Activated T-helper 2 cell treated with anti-CD3 and anti-CD28 coated beads, Interferon-gamma antibody, Interleukin-2, Interleukin-4, amounts not matched to agents 10 μg/mL and 5 μg/mL and 100 μg/mL, durations not matched to agents 14 hours and 24 hours and 36 hours (primary cell): ENCODE data around the gene HLCS. TPM values are rescaled to one million over a fixed set of nuclear protein-coding genes. Genes with fewer than 3 reads are reported as not detected.

Experiments
- DNase-seq: peaks from one replicate; pipeline ENCODE4 v3.0.0; 2021; ENCODE audit warnings: low spot score
- H3K27ac Mint-ChIP-seq: one replicate; pipeline ENCODE4 v1.8.0; 2021; ENCODE audit warnings: mixed read lengths
- H3K27me3 Mint-ChIP-seq: one replicate; pipeline ENCODE4 v1.8.0; 2021; ENCODE audit warnings: low read depth, mixed read lengths
- H3K36me3 Mint-ChIP-seq: one replicate; pipeline ENCODE4 v1.8.0; 2021; ENCODE audit warnings: low read depth, mixed read lengths
- H3K4me1 Mint-ChIP-seq: one replicate; pipeline ENCODE4 v1.8.0; 2021; ENCODE audit warnings: low read depth, mixed read lengths
- H3K4me3 Mint-ChIP-seq: one replicate; pipeline ENCODE4 v1.8.0; 2021; ENCODE audit warnings: low read depth, mild to moderate bottlenecking, moderate library complexity, mixed read lengths
- H3K9me3 Mint-ChIP-seq: one replicate; pipeline ENCODE4 v1.8.0; 2021; ENCODE audit warnings: mixed read lengths
- intact Hi-C: fragments of 100-400 bp; cut with micrococcal nuclease; formaldehyde crosslinking; loops from one replicate; pipeline ENCODE4 v1.15.1; 2023
- total RNA-seq: library from RNA; stranded (reverse); gene quantifications from 2 replicates; pipeline ENCODE4 v1.2.3, GENCODE V29; 2022

HLCS gene
- total RNA-seq, 1 donor from 2014 or later = 17.2 TPM

- DNase-seq = no peak
- H3K27me3 Mint-ChIP-seq = no peaks in the 10 kb centered on the region
- intact Hi-C loops = no loop called here
- no peak overlapping the region for H3K27ac Mint-ChIP-seq
- H3K36me3 Mint-ChIP-seq = no peaks in the 10 kb centered on the region
- no peaks in the 10 kb centered on the region for H3K9me3 Mint-ChIP-seq
- no peaks in the 10 kb centered on the region for H3K4me1 Mint-ChIP-seq
- no peak overlapping the region for H3K4me3 Mint-ChIP-seq
Observed at GRCh38 chr21:36765229-36765628, 201.2 kb downstream of the HLCS start.

- Mint-ChIP-seq H3K36me3 (no peaks in the 10 kb centered on the region), H3K4me1 (no peaks in the 10 kb centered on the region), H3K9me3 (no peaks in the 10 kb centered on the region), H3K27me3 (no peaks in the 10 kb centered on the region), H3K4me3 (no peak overlapping the region), H3K27ac (no peak overlapping the region)
- intact Hi-C loops = no loop called here
- DNase-seq = no peak
Observed at GRCh38 chr21:36763305-36763704, 203.2 kb downstream of the HLCS start.

- Mint-ChIP-seq H3K4me1 (no peaks in the 10 kb centered on the region), H3K27ac (no peak overlapping the region), H3K27me3 (no peaks in the 10 kb centered on the region), H3K4me3 (no peak overlapping the region), H3K36me3 (no peaks in the 10 kb centered on the region), H3K9me3 (no peaks in the 10 kb centered on the region)
- no peak for DNase-seq
- intact Hi-C loops = no loop called here
Observed at GRCh38 chr21:36762642-36763041, 203.8 kb downstream of the HLCS start.

- H3K27me3 Mint-ChIP-seq = no peaks in the 10 kb centered on the region
- H3K27ac Mint-ChIP-seq = no peak overlapping the region
- intact Hi-C loops = no loop called here
- no peaks in the 10 kb centered on the region for H3K36me3 Mint-ChIP-seq
- H3K9me3 Mint-ChIP-seq = no peaks in the 10 kb centered on the region
- no peaks in the 10 kb centered on the region for H3K4me1 Mint-ChIP-seq
- H3K4me3 Mint-ChIP-seq = no peak overlapping the region
- no peak for DNase-seq
Observed at GRCh38 chr21:36761685-36762084, 204.8 kb downstream of the HLCS start.

GRCh38 chr21:36759348-36760083 lies 207.0 kb downstream of the HLCS start:
- H3K27me3 Mint-ChIP-seq = no peaks in the 10 kb centered on the region
- H3K4me3 Mint-ChIP-seq = no peak overlapping the region
- no peaks in the 10 kb centered on the region for H3K4me1 Mint-ChIP-seq
- no peaks in the 10 kb centered on the region for H3K9me3 Mint-ChIP-seq
- H3K27ac Mint-ChIP-seq = no peak overlapping the region
- H3K36me3 Mint-ChIP-seq = no peaks in the 10 kb centered on the region
- no peak for DNase-seq
- intact Hi-C loops = no loop called here

GRCh38 chr21:36757196-36757595 lies 209.3 kb downstream of the HLCS start:
- no peak for DNase-seq
- H3K27me3 Mint-ChIP-seq = no peaks in the 10 kb centered on the region
- H3K27ac Mint-ChIP-seq = no peak overlapping the region
- H3K36me3 Mint-ChIP-seq = no peaks in the 10 kb centered on the region
- H3K9me3 Mint-ChIP-seq = no peaks in the 10 kb centered on the region
- intact Hi-C loops = no loop called here
- H3K4me3 Mint-ChIP-seq = no peak overlapping the region
- no peaks in the 10 kb centered on the region for H3K4me1 Mint-ChIP-seq

GRCh38 chr21:36756527-36756926 lies 209.9 kb downstream of the HLCS start:
- no peak overlapping the region for H3K27ac Mint-ChIP-seq
- intact Hi-C loops = no loop called here
- H3K36me3 Mint-ChIP-seq = no peaks in the 10 kb centered on the region
- no peaks in the 10 kb centered on the region for H3K27me3 Mint-ChIP-seq
- no peaks in the 10 kb centered on the region for H3K4me1 Mint-ChIP-seq
- no peaks in the 10 kb centered on the region for H3K9me3 Mint-ChIP-seq
- no peak for DNase-seq
- H3K4me3 Mint-ChIP-seq = no peak overlapping the region

- no peaks in the 10 kb centered on the region for H3K36me3 Mint-ChIP-seq
- intact Hi-C loops = loop anchor here (5.0 kb wide), 1 partner anchor 173 kb away; no protein-coding TSS in a partner anchor
Observed at GRCh38 chr21:36754241-36754898, 212.1 kb downstream of the HLCS start.

GRCh38 chr21:36753556-36753955 lies 212.9 kb downstream of the HLCS start:
- no peaks in the 10 kb centered on the region for H3K4me1 Mint-ChIP-seq
- intact Hi-C loops = loop anchor here (5.0 kb wide), 1 partner anchor 174 kb away; no protein-coding TSS in a partner anchor
- H3K27me3 Mint-ChIP-seq = peaks cover 21% of the 10 kb centered on the region
- no peak overlapping the region for H3K27ac Mint-ChIP-seq
- no peak overlapping the region for H3K4me3 Mint-ChIP-seq
- H3K9me3 Mint-ChIP-seq = no peaks in the 10 kb centered on the region
- H3K36me3 Mint-ChIP-seq = no peaks in the 10 kb centered on the region
- DNase-seq = no peak

More at GRCh38 chr21:36754241-36754898, 212.1 kb downstream of the HLCS start:
- no peak for DNase-seq
- no peak overlapping the region for H3K4me3 Mint-ChIP-seq
- H3K27me3 Mint-ChIP-seq = peaks cover 13% of the 10 kb centered on the region
- no peaks in the 10 kb centered on the region for H3K4me1 Mint-ChIP-seq
- no peaks in the 10 kb centered on the region for H3K9me3 Mint-ChIP-seq
- H3K27ac Mint-ChIP-seq = no peak overlapping the region

- Mint-ChIP-seq H3K27me3 (peaks cover 34% of the 10 kb centered on the region), H3K27ac (no peak overlapping the region), H3K36me3 (no peaks in the 10 kb centered on the region), H3K9me3 (no peaks in the 10 kb centered on the region), H3K4me1 (peaks cover 3% of the 10 kb centered on the region), H3K4me3 (no peak overlapping the region)
- no peak for DNase-seq
- intact Hi-C loops = loop anchor here (5.0 kb wide), 1 partner anchor 176 kb away; no protein-coding TSS in a partner anchor
Observed at GRCh38 chr21:36751383-36751782, 215.1 kb downstream of the HLCS start.

- Mint-ChIP-seq H3K4me3 (no peak overlapping the region), H3K36me3 (no peaks in the 10 kb centered on the region), H3K4me1 (peaks cover 3% of the 10 kb centered on the region), H3K27ac (no peak overlapping the region), H3K9me3 (no peaks in the 10 kb centered on the region), H3K27me3 (peaks cover 39% of the 10 kb centered on the region)
- DNase-seq = no peak
- intact Hi-C loops = loop anchor here (5.0 kb wide), 1 partner anchor 177 kb away; no protein-coding TSS in a partner anchor
Observed at GRCh38 chr21:36750576-36750959, 215.9 kb downstream of the HLCS start.

- H3K4me3 Mint-ChIP-seq = no peak overlapping the region
- H3K9me3 Mint-ChIP-seq = no peaks in the 10 kb centered on the region
- H3K27ac Mint-ChIP-seq = no peak overlapping the region
- H3K4me1 Mint-ChIP-seq = peaks cover 3% of the 10 kb centered on the region
- no peak for DNase-seq
- intact Hi-C loops = loop anchor here (5.0 kb wide), 1 partner anchor 177 kb away; no protein-coding TSS in a partner anchor
- no peaks in the 10 kb centered on the region for H3K36me3 Mint-ChIP-seq
- peaks cover 45% of the 10 kb centered on the region for H3K27me3 Mint-ChIP-seq
Observed at GRCh38 chr21:36749935-36750575, 216.4 kb downstream of the HLCS start.
